ENCODE measurements around the gene ELOF1.
"Not testable (repeated sequence)": the region's sequence is repeated elsewhere in the genome, so short reads cannot be mapped to it uniquely, and the experiment has no call there.

The ELOF1 gene

DNA sequence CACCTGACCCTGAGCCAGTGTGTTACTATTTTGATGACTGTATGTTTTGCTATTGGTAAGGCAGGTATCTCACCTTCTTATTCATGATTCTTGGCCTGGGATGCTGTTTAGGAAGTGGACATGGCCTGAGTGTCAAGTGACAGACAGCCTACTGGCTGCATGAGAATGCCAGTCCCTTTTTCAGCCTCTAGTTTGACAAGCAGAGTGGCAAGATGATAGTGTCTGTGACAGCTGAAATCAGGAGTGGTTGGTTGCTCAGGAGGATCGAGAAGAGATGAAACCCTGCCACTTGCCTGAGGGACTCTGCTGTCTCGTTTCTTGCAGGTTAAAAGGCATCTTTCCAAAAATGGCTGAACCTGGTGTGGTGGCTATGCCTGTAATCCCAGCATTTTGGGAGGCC is 7.1 kb upstream of the ELOF1 start:
- no peak for DNase-seq (ENCODE audit: low read depth)

DNA sequence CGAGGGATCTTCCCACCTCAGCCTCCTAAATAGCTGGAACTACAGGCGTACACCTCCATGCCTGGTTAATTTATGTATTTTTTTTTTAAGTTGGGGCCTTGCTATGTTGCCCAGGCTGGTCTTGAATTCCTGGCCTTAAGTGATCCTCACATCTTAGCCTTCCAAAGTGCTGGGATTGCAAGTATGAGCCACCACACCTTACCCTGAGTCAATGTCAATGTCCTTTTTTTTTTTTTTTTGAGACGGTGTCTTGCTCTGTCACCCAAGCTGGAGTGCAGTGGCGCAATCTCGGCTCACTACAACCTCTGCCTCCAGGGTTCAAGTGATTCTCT is 6.6 kb upstream of the ELOF1 start:
- not testable (repeated sequence) for DNase-seq (ENCODE audit: low read depth)

DNA sequence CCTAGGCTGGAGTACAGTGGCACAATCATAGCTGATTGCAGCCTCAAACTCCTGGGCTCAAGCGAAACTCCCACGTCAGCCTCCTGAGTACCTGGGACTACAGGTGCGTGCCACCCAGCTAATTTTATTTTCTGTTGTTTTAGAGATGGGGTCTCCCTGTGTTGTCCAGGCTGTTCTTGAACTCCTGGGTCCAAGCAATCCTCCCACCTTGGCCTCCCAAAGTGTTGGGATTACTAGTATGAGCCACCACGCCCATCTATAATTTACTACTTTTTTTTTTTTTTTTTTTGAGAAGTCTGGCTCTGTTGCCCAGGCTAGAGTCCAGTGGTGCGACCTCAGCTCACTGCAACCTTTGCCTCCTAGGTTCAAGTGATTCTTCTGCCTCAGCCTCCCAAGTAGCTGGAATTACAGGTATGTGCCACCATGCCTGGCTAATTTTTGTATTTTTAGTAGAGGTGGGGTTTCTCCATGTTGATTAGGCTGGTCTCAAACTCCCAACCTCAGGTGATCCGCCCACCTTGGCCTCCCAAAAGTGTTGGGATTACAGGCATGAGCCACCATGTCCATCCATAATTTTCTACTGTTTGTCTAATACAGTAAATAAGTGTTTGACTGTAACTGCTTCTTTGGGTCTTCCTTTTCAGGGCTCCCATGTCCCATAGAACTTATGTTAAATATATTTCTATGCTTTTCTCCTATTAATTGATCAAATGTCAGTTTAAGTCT is 5.2 kb upstream of the ELOF1 start:
- not testable (repeated sequence) for DNase-seq (ENCODE audit: low read depth)

DNA sequence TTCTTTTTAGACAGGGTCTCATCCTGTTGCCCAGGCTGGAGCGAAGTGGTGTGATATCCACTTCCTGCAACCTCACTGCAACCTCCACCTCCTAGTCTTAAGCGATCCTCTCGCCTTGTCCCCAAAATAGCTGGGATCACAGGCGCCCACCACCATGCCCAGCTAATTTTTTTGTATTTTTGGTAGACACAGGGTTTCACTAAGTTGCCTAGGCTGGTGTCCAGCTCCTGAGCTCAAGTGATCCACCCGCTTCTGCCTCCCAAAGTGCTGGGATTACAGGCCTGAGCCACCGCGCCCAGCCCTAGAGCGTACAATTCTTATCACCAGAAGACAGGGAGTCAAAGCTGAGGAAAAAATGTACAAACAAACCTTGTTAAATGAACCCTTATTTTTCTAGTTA is 4.5 kb upstream of the ELOF1 start:
- no peak for DNase-seq (ENCODE audit: low read depth)

DNA sequence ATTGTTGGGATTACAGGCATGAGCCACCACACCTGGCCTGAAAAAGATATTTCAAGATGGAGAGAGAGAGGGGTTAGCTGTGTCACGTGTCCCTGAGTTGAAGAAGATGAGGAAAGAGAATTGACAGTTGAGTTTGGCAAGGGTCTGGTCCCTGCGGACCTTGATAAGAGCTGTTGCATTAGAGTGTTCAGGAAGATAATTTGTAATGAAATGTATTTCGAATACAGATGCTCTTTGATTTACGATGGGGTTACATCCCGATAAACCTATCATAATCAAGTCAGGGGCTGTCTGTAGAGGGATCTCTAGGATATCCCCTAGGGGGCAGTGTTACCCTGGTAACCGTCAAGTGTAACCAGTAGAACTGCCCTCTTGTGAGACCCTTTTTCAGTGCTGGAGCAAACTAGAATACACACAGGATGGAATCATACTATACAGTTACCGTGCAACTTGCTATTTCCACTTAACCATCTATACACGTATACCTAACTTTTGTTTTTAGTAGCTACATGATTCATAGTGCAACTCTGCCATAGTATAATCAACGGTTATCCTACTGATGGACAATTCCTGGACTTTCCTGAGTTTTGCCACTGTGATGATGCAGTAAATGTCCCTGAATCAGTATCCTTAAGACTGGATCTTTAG is 1.5 kb upstream of the ELOF1 start:
- DNase-seq (ENCODE audit: low read depth), result peak; percentile 77

DNA sequence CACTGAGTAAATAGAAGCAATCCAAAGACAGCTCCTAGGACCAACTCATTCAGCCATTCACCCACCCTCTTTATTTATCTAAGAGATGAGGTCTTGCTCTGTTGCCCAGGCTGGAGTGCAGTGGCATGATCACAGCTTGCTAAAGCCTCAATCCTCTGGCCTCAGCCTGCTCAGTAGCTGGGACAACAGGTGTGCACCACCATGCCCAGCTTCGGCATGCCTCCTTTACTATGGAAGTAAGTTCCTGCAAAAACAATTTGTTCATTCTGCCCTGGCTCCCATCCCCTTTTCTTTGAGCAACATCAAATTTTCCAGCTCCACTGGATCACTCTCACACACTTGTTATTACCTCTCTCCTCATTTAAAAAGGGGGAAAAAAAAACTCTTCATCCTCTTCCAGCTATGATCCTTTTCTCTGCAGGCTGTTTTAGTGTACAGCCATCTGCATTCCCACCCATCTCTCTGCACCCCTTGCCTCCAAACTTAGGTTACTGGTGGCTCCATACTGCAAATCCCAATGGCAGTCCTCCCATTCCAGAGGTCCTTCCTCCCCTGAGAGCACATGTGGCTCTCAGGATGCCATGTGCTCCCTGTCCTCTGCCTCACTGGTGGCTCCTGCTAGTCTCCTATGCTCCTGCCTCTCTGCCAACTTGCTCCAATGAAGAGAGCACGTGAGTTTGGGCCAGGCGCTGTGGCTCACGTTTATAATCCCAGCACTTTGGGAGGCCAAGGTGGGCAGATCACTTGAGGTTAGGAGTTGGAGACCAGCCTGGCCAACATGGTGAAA is 2.2 kb downstream of the ELOF1 start:
- DNase-seq (ENCODE audit: low read depth), result no peak

DNA sequence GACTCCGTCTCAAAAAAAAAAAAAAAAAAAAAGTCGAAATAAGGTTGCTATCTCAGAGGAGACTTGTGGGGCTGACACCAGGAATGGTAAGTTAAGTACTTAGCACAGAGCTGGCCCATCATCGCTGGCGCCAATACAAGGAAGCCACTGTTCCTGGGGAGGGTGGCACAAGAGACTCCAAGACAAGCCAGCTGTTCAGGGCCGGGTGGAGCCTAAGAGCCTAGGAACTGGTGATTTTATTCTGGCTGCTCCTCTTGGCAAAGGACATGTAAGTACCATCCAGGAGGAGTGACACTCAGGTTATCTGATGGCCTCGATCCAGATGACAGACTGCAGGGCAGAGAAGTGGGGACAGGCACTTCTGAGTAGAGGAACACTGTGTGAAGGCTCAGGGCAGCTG is 3.8 kb downstream of the ELOF1 start:
- no peak for DNase-seq (ENCODE audit: low read depth)

DNA sequence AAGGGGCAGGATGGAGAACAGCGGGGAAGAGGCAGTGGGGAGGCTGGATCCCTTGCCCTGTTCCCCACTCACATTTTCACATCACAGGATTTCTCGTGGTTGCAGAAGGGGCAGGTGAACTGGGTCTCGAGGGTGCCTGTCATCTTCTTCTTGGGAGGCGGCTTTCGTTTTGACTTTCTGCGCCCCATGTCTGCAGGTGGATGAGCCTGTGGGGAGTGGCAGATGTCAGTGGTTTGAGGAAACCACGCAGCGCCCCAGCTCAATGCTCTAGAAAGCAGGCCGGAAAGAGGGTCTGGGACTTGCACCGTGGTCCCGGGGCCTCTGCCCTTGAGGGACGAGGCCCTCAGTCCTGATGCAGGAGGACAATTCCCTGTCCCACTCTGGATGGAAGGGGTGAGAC is 4.9 kb downstream of the ELOF1 start:
- no peak for DNase-seq (ENCODE audit: low read depth)

DNA sequence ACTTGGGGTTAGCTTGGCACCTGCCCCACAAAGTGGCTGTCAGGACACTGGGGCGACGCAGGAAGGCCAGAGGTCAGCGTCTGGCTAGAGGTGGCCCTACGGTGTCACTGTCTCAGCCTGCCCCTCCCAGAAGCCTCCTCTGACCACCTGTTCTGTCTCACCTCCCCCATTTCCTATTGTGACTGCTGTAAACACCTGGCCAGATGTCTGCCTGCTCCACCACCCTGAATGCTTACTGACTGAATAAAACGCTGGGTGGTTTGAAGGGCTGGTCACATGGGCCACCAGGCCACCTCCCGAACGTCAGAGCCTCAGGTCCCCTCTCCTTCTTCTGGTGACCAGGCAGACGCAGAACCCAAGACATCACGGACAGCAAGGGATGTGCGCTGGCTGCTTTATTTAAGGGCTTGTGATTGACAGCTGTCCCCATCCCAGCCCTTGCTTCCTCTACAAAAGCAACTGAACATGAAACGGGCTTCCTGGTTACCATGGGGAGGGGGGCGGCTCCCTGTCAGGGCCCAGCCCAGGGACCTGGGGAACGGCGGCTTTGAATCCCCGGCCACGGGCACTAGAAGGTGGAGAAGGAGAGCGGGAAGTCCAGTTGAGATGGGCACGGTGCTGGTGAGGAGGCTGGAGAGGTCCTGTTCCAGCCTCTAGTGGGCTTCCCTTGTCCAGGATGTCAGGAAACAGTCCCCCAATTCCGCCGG is 6.2 kb downstream of the ELOF1 start:
- no peak for DNase-seq (ENCODE audit: low read depth)

DNA sequence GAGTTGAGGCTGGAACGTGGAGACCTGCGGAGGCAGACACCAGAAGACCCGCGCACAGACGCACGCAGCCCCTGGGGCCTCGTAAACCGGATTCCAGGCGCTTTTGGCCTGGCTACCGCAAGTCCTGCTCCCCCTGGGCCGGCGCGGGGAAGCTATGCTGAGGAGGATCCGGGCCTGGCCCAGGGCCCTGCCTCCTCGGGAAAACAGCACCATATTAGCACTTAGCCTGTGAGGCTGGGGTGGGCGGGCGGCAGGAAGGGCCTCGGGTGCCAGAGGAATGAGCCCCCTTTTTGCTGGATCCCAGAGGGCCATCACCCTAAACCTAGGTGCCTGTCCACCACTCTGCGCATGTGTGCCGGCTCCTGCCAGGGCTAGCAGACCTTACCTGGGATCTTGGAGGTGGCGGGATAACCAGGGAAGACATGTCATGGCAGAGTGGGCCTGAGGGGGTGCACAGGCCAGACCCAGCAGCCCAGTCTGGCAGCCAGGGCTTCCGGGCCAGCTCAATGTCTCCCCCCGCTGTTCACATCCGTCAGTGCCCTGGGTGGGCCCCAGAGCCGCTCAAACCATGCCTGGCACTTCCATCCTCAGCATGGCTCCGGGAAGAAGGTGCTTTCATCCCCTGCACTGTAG is 7.3 kb downstream of the ELOF1 start:
- DNase-seq (ENCODE audit: low read depth), result no peak

DNA sequence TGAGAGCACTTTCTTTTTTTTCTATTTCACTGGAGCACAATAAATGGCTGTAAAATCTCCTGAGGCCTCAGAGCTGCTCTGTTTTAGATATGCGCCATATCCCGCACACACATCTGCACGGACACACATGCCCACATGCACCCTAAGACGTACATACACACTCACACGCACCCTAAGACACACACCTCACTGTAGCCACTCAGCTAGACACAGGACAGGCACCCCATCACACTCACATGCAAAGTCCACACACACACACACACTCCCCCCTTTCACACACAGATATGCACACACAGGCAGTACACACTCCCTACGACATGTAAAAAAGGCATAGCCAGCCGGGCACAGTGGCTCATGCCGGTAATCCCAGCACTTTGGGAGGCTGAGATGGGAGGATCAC is 8.8 kb downstream of the ELOF1 start:
- DNase-seq (ENCODE audit: low read depth), result no peak

DNA sequence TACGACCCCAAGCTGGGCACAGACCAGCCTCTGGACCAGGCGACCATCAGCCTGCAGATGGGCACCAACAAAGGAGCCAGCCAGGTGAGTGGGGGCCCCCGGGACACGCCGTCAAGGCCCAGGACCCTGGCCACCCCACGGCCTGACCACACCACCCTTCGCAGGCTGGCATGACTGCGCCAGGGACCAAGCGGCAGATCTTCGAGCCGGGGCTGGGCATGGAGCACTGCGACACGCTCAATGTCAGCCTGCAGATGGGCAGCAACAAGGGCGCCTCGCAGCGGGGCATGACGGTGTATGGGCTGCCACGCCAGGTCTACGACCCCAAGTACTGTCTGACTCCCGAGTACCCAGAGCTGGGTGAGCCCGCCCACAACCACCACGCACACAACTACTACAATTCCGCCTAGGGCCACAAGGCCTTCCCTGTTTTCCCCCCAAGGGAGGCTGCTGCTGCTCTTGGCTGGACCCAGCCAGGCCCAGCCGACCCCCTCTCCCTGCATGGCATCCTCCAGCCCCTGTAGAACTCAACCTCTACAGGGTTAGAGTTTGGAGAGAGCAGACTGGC is 9.6 kb downstream of the ELOF1 start:
- no peak for DNase-seq (ENCODE audit: low read depth)

DNA sequence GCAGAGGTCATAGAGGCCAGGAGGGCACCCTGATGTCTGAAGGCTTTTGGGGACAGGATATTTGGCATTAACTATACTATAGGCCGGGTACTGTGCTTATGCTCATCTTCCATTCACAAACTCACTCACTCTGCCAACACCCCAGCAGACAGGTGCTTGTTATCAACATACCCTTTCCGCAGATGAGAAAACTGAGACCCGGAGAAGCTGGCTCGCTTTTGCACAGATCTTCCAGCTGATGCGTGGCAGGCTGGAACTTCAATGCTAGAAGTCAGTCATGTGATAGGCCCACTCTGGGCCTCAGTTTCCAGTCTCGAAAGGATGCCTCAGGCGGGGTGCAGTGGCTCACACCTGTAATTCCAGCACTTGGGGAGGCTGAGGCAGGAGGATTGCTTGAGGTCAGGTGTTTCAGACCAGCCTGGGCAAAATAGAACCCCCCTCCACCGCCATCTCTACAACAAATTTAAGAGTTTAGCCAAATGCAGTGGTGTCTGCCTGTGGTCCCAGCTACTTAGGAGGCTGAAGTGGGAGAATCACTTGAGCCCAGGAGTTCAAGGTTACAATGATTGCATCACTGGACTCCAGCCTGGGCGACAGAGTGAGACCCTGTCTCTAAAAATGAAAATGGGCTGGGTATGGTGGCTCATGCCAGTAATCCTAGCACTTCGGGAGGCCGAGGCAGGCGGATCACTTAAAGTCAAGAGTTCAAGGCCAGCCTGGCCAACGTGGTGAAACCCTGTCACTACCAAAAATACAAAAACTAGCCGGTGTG is 10.9 kb downstream of the ELOF1 start:
- DNase-seq (ENCODE audit: low read depth), result no peak

DNA sequence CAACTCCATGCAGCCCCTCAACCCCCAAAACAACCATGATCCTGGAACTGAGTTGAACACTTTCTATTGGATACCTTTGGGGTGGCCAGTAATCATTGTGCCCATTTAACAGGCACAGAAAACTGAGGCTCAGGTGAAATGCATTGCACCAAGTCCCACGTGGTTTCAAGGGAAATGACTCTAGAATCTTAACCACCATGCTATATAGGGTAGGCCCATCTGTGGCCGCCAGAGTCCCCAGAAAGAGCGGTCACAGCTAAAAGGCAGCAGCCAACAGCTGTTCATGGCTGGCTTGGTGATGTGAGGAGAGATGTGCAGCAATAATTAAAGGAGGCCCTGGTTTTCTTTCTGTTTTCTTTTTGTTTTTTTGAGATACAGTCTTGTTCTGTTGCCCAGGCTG is 17.8 kb downstream of the ELOF1 start:
- DNase-seq (ENCODE audit: low read depth), result no peak

DNA sequence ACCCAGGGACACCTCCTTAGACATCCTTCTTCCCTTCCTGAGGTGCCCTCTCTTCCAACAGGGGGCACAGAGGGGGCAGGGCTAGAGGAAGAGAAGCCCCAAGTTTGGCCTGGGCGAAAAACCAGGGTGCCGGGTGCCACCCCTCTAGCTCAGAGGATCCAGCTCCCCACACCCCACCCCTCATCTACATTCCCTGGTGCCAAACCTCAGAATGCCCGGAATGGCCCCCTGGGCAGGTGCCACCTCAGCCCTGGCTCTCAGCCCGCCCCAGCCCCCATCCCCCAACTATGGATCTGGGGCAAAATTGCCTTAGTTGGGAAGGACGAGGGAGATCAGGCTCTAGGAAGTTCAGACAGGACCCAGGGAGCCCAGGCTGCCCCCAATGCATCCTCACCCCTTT is 18.4 kb downstream of the ELOF1 start:
- DNase-seq (ENCODE audit: low read depth), result no peak

DNA sequence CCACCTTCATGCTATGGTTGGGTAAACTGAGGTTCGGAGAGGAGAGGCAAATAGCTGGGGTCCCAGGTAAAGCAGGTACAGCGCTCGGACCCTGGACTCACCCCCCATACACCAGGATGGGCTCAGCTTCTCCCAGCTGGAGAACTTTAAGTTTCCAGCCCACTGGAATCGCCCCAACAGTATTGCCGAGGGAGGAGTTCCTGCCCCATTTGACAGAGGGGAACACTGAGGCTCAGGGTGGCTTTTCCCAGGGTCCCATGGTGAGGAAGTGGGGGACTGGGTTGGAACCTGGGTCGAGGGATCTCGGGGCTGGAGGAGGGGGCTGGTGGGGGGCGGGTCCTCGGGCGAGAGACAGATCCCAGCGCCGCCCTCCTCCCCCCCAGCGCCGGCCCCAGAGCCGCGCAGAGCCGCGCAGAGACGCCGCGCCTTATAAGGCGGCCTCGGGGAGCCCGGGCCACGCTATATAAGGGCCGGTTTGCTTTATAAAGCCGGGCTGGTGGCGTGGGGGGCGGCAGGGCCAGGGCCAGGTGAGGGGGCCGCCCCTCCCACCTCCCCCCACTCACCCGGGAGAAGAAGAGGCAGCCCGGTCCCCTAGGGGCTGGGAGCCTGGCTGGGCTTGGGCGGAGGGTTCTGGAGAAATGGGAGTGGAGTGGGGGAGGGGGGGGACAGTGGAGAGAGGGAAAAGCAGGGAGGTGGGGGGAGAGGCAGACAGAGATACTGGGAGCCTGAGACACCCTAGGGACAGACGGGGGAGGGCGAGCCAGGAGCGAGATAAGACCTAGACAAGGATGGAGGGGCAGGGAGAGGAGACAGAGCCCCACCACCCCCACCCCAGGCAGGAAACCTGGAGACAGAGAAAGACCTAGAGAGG is 19.3 kb downstream of the ELOF1 start:
- DNase-seq (ENCODE audit: low read depth), result no peak

DNA sequence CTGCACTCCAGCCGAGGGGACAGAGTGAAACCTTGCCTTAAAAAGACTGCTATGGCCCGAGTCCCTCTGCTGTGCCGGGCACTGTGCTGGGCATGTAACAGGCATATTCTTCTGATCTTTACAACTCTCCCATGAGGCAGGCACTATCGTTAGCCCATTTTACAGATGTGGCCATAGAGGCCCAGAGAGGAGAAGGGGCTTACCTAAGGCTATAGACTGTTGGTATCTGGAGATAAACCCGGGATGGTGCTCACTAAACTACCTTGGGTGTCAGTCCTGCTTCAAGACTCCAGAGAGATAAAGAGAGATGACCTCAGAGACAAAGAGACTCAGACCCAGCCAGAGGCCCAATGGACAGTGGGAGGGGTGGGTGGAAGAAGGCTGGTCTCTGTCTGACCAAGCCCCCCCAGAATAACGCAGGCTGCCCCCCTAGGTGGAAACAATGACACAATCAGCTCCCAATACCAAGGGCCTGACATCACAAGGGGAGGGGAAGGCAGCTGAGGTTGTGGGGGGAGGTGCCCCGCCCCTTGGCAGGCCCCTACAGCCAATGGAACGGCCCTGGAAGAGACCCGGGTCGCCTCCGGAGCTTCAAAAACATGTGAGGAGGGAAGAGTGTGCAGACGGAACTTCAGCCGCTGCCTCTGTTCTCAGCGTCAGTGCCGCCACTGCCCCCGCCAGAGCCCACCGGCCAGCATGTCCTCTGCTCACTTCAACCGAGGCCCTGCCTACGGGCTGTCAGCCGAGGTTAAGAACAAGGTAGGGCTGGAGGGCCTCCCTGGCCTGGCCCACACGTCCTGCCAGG is 20.6 kb downstream of the ELOF1 start, which contains the start of gene CNN1:
CNN1 (plus strand) TSS at position 620 of the 805 bp plus-strand sequence; CDS start at position 697, 77 bp downstream.
- DNase-seq (ENCODE audit: low read depth), result no peak

DNA sequence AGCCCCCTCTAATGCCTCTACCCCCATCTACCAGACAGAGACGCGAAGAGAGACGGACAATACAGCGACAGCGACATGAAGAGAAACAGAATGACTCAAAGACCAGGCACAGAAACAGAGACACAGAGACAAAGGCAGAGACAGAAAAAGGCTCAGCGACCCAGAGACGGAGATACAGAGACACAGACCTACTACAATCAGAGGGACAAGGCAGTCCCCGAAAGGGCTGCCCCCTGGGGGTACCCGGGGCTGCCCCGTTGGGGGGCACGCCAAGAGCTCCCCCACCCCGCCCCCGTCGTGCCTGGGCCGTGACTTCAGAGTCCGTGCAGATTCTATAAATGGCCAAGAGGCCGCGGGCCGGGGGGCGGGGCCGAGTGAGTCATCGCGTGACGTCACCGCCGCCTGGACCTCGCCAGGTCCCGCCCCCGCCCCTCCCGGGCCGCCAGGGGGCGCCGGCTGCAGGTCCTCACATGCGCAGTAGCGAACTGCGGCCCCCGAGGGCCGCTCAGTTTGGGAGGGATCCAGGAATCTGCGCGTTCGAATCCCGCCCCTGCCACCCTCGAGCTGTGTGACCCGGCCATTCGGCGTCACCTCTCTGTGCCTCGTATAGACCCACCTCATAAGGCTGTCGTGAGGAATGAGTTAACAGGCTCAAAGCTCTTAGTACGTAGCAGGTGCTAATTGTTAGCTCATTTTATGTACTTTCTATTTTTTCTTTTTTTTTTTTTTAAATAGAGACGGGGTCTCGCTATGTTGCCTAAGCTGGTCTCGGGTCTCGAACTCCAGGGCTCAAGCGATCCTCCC is 23.0 kb downstream of the ELOF1 start:
- peak; percentile 69 for DNase-seq (ENCODE audit: low read depth)

Data from CMK (cell line).